Measurements from ENCODE around the gene CDH4. TPM values are rescaled to one million over a fixed set of nuclear protein-coding genes. Genes with fewer than 3 reads are reported as not detected.

Gene CDH4
- total RNA-seq, 2 donors from 2014 or later = not detected

GRCh38 chr20:61840779-61841455, 588.9 kb downstream of the CDH4 start:
- Mint-ChIP-seq H3K9me3 (no peaks in the 10 kb centered on the region), H3K27ac (no peak overlapping the region), H3K4me1 (ENCODE audit: low read depth in 2 of 2) (no peaks in the 10 kb centered on the region), H3K4me3 (no peak overlapping the region), H3K27me3 (no peaks in the 10 kb centered on the region), H3K36me3 (no peaks in the 10 kb centered on the region)
- ATAC-seq (no peak), DNase-seq (ENCODE audit: low spot score) (no peak)

- no peaks in the 10 kb centered on the region for H3K36me3 Mint-ChIP-seq
- ATAC-seq (no peak), DNase-seq (ENCODE audit: low spot score) (no peak)
- H3K4me1 Mint-ChIP-seq (ENCODE audit: low read depth in 2 of 2) = no peaks in the 10 kb centered on the region
- no peaks in the 10 kb centered on the region for H3K9me3 Mint-ChIP-seq
- no peaks in the 10 kb centered on the region for H3K27me3 Mint-ChIP-seq
- H3K4me3 Mint-ChIP-seq = no peak overlapping the region
- H3K27ac Mint-ChIP-seq = no peak overlapping the region
Measured at GRCh38 chr20:61841551-61841950, 589.5 kb downstream of the CDH4 start.

DNA sequence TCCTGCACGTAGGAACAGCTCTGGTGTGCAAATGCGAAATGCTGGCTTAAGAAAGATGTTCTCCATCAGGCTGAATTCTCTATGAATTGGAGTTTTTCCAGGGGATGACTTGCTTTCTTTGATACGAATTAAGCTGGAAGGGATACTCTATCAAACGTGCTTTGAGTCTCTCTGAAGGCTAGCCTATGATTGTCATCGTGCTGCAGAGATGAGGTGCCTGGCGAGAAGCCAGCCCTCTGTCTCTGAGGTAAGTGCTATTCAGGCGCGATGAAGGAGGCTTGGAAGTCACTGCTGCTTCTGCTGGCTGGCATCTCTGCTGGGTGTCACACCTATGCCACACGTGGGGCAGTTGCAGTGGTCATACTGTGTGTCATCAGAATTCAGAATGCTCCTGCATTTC, 589.9 kb downstream of the CDH4 start:
- no peak overlapping the region for H3K4me3 Mint-ChIP-seq
- no peaks in the 10 kb centered on the region for H3K36me3 Mint-ChIP-seq
- no peaks in the 10 kb centered on the region for H3K27me3 Mint-ChIP-seq
- DNase-seq (ENCODE audit: low spot score) (no peak), ATAC-seq (no peak)
- H3K4me1 Mint-ChIP-seq (ENCODE audit: low read depth in 2 of 2) = no peaks in the 10 kb centered on the region
- H3K27ac Mint-ChIP-seq = no peak overlapping the region
- H3K9me3 Mint-ChIP-seq = no peaks in the 10 kb centered on the region

DNA sequence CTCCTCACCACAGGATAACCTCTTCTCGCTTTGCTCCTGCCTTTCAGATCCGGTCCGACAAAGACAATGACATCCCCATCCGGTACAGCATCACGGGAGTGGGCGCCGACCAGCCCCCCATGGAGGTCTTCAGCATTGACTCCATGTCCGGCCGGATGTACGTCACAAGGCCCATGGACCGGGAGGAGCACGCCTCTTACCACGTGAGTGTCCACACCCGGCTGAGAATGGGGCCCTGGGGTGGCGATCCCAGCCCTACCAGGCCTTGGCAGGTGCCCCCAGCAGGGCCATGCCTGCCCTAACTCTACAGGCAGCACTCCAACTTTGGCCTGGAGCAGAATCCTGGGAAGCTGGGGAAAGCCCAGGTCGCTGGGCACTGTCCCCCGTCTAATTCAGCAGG, 592.6 kb downstream of the CDH4 start:
- H3K4me1 Mint-ChIP-seq (ENCODE audit: low read depth in 2 of 2) = no peaks in the 10 kb centered on the region
- no peaks in the 10 kb centered on the region for H3K9me3 Mint-ChIP-seq
- no peaks in the 10 kb centered on the region for H3K27me3 Mint-ChIP-seq
- no peaks in the 10 kb centered on the region for H3K36me3 Mint-ChIP-seq
- no peak overlapping the region for H3K4me3 Mint-ChIP-seq
- ATAC-seq (peak in 1 of 2 donors; percentile 25), DNase-seq (ENCODE audit: low spot score) (no peak)
- no peak overlapping the region for H3K27ac Mint-ChIP-seq

DNA sequence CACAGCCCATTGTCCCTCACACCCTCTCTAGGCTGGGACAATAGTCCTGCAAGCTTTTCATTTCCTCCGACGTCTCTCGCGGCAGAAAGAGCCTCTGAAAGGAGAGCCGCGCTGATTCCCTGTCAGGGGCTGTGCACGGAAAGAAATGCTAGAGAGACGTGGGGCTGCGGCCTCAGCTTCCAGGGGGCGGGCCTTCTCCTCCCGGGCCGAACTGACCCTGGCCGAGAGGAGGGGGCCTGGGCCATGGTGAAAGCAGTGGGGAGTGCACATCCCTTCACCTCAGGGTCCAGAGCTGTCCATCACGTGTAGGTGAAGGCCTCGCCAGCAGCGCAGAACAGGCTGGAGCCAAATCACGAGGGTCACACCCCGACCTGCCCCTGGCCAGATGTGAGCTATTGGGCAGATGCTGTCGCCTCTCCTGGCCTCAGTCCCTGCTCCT, 593.2 kb downstream of the CDH4 start:
- H3K4me1 Mint-ChIP-seq (ENCODE audit: low read depth in 2 of 2) = no peaks in the 10 kb centered on the region
- H3K27ac Mint-ChIP-seq = no peak overlapping the region
- no peaks in the 10 kb centered on the region for H3K36me3 Mint-ChIP-seq
- ATAC-seq = no peak
- H3K27me3 Mint-ChIP-seq = no peaks in the 10 kb centered on the region
- H3K9me3 Mint-ChIP-seq = no peaks in the 10 kb centered on the region
- no peak overlapping the region for H3K4me3 Mint-ChIP-seq
- DNase-seq (ENCODE audit: low spot score) = no peak

DNA sequence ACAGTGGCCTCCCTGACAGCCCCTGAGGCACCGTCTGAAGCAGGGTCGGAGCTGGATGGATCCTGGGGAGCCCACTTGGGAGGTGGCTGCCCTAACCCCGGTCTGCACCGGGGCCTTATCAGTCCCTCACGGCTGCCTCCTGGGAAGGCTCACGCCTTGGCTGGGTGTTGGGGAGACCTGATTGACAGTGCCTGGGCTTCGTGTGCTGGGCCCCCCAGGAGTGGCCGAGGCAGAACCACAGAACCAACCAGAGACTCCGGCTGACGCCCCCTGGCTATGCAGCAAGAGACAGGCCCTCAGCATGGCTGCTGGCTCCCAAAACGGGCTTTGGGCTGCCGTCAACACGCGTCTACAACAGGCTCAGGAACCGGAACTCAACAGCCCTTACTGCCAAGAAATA, 594.0 kb downstream of the CDH4 start:
- Mint-ChIP-seq H3K9me3 (no peaks in the 10 kb centered on the region), H3K27ac (no peak overlapping the region), H3K36me3 (no peaks in the 10 kb centered on the region), H3K4me3 (no peak overlapping the region), H3K27me3 (no peaks in the 10 kb centered on the region), H3K4me1 (ENCODE audit: low read depth in 2 of 2) (no peaks in the 10 kb centered on the region)
- no peak for ATAC-seq
- no peak for DNase-seq (ENCODE audit: low spot score)

DNA sequence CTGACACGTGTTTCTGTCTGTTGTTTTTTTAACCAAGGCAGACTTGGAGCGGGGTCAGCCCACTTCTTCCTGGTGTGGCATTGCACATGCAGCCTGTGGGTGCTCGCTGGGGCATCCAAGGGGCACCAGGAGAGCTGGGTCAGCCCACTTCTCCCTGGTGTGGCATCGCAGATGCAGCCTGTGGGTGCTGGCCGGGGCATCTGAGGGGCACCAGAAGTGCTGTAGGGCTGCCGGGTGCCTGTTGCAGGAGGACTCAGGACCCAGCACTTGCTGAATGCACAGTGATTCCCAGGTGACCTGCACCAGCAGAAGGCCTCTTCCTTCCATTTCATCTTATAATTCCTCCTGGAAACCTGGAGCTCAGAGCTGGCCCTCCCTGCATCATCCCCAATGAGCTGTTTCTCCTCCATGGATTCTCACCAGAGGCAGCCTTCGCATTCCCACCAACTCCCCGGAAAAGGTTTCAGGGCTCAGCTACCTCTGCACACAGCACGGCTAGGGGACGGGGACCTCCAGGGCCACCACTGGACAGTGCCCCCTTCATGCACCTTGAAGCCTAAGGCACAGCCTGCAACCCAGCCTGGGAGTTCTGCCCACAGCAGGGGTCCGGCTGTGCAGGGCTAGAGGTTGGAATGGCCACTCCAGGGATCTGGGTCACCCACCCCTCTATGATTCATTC, 594.8 kb downstream of the CDH4 start:
- Mint-ChIP-seq H3K9me3 (no peaks in the 10 kb centered on the region), H3K4me3 (no peak overlapping the region), H3K27me3 (no peaks in the 10 kb centered on the region), H3K27ac (no peak overlapping the region), H3K36me3 (no peaks in the 10 kb centered on the region), H3K4me1 (ENCODE audit: low read depth in 2 of 2) (no peaks in the 10 kb centered on the region)
- ATAC-seq = no peak
- no peak for DNase-seq (ENCODE audit: low spot score)

DNA sequence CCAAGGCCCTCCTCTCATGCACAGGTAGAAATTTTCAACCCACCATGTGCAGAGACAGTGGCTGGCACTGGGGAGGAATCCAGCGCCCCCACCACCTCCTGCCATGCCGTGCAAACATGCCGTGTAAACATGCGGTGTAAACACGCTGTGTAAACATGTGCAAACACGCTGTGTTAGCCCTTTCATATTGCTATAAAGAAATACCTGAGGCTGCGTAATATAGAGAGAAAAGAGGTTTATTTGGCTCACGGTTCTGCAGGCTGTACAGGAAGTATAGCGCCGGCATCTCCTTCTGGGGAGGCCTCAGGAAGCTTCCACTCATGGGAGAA, 595.3 kb downstream of the CDH4 start:
- no peaks in the 10 kb centered on the region for H3K9me3 Mint-ChIP-seq
- no peak for DNase-seq (ENCODE audit: low spot score)
- no peak overlapping the region for H3K27ac Mint-ChIP-seq
- no peak overlapping the region for H3K4me3 Mint-ChIP-seq
- H3K36me3 Mint-ChIP-seq = no peaks in the 10 kb centered on the region
- no peaks in the 10 kb centered on the region for H3K4me1 Mint-ChIP-seq (ENCODE audit: low read depth in 2 of 2)
- ATAC-seq = no peak
- H3K27me3 Mint-ChIP-seq = no peaks in the 10 kb centered on the region

- DNase-seq (ENCODE audit: low spot score) (no peak), ATAC-seq (no peak)
- Mint-ChIP-seq H3K27ac (no peak overlapping the region), H3K4me1 (ENCODE audit: low read depth in 2 of 2) (no peaks in the 10 kb centered on the region), H3K36me3 (no peaks in the 10 kb centered on the region), H3K9me3 (no peaks in the 10 kb centered on the region), H3K27me3 (no peaks in the 10 kb centered on the region), H3K4me3 (no peak overlapping the region)
Measured at GRCh38 chr20:61847986-61848385, 595.9 kb downstream of the CDH4 start.

DNA sequence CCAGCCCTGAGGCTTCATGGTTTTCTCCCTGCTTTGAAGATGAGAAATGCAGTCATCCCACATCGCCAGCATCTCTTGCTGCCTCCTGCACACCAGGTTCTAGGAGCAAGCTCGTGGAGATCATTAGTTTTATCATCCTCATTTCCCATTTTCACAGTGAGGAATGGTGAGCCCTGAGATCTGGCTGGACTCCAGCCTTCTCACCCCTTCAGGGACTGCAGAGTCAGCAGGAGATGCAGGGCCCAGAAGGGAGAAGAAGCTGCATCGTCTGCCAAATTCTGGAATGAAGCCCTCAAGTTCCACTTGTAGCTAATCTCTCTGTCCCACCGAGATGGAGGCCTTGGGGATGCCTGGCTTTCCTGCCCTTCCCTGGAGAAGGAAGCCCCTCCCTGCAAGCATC, 596.8 kb downstream of the CDH4 start:
- no peak overlapping the region for H3K4me3 Mint-ChIP-seq
- no peaks in the 10 kb centered on the region for H3K4me1 Mint-ChIP-seq (ENCODE audit: low read depth in 2 of 2)
- DNase-seq (ENCODE audit: low spot score) = no peak
- no peaks in the 10 kb centered on the region for H3K9me3 Mint-ChIP-seq
- no peak for ATAC-seq
- no peaks in the 10 kb centered on the region for H3K36me3 Mint-ChIP-seq
- H3K27me3 Mint-ChIP-seq = no peaks in the 10 kb centered on the region
- no peak overlapping the region for H3K27ac Mint-ChIP-seq

GRCh38 chr20:61849376-61849775, 597.3 kb downstream of the CDH4 start:
- Mint-ChIP-seq H3K9me3 (no peaks in the 10 kb centered on the region), H3K4me3 (no peak overlapping the region), H3K36me3 (no peaks in the 10 kb centered on the region), H3K27ac (no peak overlapping the region), H3K27me3 (no peaks in the 10 kb centered on the region), H3K4me1 (ENCODE audit: low read depth in 2 of 2) (no peaks in the 10 kb centered on the region)
- no peak for ATAC-seq
- DNase-seq (ENCODE audit: low spot score) = no peak

GRCh38 chr20:61849822-61850221, 597.8 kb downstream of the CDH4 start:
- DNase-seq (ENCODE audit: low spot score) = no peak
- no peak for ATAC-seq
- no peaks in the 10 kb centered on the region for H3K36me3 Mint-ChIP-seq
- H3K27me3 Mint-ChIP-seq = no peaks in the 10 kb centered on the region
- no peaks in the 10 kb centered on the region for H3K9me3 Mint-ChIP-seq
- no peak overlapping the region for H3K27ac Mint-ChIP-seq
- H3K4me1 Mint-ChIP-seq (ENCODE audit: low read depth in 2 of 2) = no peaks in the 10 kb centered on the region
- H3K4me3 Mint-ChIP-seq = no peak overlapping the region

GRCh38 chr20:61850457-61850856, 598.4 kb downstream of the CDH4 start:
- H3K27me3 Mint-ChIP-seq = no peaks in the 10 kb centered on the region
- H3K27ac Mint-ChIP-seq = no peak overlapping the region
- no peaks in the 10 kb centered on the region for H3K4me1 Mint-ChIP-seq (ENCODE audit: low read depth in 2 of 2)
- H3K4me3 Mint-ChIP-seq = no peak overlapping the region
- DNase-seq (ENCODE audit: low spot score) = no peak
- no peaks in the 10 kb centered on the region for H3K36me3 Mint-ChIP-seq
- no peak for ATAC-seq
- H3K9me3 Mint-ChIP-seq = no peaks in the 10 kb centered on the region

GRCh38 chr20:61850926-61851900, 599.2 kb downstream of the CDH4 start:
- no peak overlapping the region for H3K27ac Mint-ChIP-seq

More at GRCh38 chr20:61850926-61851900, 599.2 kb downstream of the CDH4 start:
- ATAC-seq = no peak
- no peak for DNase-seq (ENCODE audit: low spot score)
- Mint-ChIP-seq H3K4me1 (ENCODE audit: low read depth in 2 of 2) (no peaks in the 10 kb centered on the region), H3K27me3 (no peaks in the 10 kb centered on the region), H3K9me3 (no peaks in the 10 kb centered on the region), H3K36me3 (no peaks in the 10 kb centered on the region), H3K4me3 (no peak overlapping the region)

Data from natural killer cell treated with Interleukin-12 subunit alpha and Interleukin-12 subunit beta and Interleukin-15 and Interleukin-18, amount 100 ng/mL, for 72 hours (primary cell).